Urothelium cell line (cell line): ENCODE results near the gene FDXACB1.

ENCODE experiments used
- DNase-seq: peaks from one replicate; pipeline ENCODE4 v3.0.0; 2011; ENCODE audit warnings: low spot score, mixed read lengths
- FAIRE-seq: peaks from 2 replicates; lab custom pipeline; 2011; peaks lifted over from hg19 to GRCh38; lab: Jason Lieb, UNC

The FDXACB1 gene, protein sequence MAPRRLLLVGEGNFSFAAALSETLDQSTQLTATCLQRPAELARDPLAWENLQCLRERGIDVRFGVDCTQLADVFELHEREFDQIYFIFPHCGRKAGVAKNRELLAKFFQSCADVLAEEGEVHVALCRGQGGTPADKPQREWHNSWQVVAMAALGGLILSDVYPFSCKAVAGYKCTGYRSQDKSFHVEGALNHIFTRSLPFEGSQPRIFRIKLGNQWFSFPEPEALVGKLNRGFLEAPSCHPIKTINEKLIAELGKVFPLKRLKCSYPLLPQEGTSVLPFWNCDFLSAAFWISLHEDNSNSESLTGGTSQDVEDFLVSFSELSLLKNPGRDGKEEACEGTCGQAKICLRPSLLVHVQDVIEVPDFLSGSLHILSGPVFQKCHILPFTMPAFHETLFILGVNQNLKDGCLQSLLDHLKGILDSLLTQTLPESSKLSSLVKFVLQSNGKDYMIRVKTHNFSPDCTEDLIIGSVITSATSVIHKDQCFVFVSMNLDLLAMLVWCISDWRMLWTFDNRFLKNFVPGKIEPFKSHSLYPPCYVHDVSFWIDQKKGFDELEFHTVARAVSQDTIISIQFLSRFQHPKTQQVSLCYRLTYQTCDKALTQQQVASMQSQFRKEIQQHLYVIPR

DNA sequence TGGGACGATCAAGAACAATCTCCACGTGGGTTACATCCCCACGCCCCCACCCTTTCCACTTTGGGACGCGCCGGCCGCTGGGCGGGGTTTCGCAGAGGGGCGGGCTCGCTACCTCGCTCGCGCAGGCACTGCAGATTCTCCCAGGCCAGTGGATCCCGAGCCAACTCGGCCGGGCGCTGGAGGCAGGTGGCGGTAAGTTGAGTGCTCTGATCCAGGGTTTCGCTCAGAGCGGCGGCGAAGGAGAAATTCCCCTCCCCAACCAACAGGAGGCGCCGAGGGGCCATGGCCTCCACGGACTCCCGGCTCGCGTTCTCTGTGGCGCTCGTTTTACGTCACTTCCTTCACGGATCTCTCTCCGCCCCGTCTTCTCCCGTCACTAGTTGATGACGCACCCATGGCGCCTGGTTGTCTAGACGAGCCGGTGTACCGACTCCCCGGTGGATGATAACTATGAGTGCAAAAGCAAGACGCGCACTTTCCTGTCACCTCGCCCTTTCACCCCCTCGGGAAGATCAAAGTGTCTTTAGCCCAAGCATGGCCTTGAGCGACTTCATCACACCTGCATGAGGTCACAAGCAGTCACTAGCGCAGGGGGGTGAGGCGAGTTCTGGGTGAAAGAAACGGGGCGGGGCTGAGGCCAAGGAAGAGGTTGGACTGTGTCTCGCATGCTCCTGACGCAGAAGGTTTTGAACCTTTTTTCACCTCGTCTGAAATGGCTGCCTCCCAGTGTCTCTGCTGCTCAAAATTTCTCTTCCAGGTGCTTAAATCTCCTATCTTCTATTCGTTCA is at the start of gene FDXACB1, which contains the start of gene CFAP68:
Gene FDXACB1, minus strand, starts transcription at position 317 of the 788 bp plus-strand sequence. Its CDS starts 33 bp downstream, at position 284.
Gene CFAP68, plus strand, starts transcription at position 693 of the 788 bp plus-strand sequence. Its CDS starts 20 bp downstream, at position 713.
- FAIRE-seq: peak; percentile 94

DNA sequence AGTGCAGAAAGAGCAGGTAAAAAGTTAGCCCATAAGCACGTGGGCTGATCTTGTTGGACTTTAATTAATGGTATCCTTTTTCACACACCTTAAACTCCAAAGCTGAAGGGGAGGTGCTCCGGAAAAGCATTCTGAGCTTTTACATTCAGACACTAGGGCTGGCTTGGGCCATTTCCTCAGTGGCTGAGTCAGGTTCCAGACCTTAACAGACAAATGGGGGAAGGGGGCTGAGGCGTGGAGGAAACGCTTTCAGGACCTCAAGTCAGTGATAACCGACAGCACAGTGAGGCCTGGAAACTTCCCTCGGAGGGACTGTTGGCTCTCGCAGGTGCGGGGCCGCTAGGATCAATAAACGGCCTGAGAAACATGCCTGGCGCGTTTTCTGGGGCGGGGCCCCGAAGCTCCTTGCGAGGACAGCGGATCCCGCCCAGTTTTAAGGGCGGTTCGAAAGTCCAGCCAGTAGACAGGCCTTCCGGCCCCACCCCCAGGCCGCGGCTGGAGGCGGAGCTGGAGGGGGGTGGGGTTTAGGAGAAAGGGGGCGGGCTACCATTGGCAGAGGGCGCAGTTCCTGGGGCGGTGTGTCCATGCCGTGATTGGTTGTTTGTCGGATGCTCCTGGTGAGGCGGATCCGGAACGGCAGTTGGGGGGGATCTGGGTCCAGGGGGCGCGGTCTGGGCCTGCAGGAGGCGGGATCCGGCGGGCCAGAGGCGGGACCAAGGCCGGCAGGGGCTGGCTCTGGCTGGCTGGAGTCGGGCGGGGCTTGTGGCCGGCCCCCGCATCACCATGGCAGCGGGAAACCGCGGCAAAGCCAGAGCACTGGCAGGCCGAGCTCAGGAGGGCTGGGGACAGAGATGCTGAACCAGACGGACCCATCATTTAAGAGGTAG is 47.8 kb upstream of the FDXACB1 start:
- DNase-seq (peak; percentile 99), FAIRE-seq (peak; percentile 75)

More for the DNA sequence above, at the start of gene FDXACB1, which contains the start of gene CFAP68:
- peak; percentile 99 for DNase-seq

DNA sequence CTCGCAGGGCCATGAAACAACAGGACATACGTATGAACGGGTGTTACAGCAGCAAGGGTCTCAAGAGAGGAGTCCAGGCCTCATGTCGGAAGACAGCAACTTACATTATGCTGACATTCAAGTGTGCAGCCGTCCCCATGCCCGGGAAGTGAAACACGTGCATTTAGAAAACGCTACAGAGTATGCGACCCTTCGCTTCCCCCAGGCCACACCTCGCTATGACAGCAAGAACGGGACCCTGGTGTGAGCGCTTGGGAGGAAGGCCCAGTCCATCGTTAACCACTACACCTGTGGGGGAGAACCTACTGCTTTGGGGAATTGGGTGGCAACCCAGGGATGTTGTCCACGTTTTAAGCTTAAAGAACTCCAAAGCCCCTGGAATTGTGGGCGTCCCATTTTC is 47.0 kb upstream of the FDXACB1 start:
- FAIRE-seq: no peak
- no peak for DNase-seq

DNA sequence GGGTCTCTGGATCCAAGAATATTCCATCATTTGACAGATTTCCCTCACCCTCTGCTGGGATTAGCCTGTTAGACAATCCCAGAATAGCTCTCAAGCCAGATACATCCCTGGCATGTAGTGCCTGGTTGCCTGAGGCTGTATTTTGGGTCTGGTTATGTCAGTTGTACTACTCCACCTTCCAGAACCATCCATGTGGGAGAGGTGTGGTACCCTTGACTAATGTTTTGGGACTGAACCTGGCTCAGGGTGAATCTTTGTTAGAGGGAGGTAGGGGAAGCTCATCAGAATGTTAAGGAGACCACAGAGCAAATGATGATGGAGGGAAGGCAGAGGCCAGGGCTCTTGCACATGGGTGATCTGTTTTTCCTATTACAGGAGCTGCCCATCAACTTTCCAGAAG is 45.0 kb upstream of the FDXACB1 start:
- no peak for FAIRE-seq
- DNase-seq: no peak

DNA sequence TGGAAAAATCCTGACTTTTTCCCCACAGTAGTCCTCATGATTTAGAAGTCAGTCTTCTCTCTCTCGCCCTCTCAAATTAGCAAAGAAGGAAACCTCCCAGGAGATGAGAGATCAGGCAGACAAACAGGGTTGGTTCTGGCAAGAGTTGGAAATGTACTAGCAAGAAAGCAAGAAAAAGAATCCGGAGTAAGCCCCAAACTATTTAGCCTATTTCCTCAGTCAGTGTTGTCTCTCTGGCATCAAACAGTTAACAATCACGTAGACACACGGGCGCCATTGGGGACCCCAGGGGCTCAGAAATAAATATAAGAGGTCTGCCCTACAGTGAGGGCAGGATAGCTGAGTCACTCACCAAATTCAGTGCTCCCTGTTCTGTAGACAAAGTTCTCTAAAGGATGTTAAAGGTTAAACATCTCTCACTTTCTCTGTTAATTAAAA is 44.4 kb upstream of the FDXACB1 start:
- FAIRE-seq: no peak
- DNase-seq: no peak

DNA sequence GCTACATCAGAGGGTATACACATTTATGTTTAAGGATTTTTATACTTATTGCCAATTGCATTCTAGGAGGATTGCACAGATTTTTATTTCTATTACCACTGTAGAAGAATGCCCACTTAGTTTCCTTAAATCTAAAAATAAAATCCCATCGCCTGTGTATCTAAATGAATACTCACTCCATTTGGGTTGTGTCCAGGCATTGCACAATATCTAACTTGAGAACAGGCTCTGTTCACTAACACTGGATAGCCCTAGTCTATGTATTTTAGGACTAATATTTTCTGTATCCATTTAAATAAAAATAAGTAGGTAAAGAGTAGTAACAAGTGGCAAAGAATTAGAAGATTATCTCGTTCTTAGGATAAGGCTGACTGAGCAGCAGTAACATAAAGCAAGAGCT is 43.8 kb upstream of the FDXACB1 start:
- DNase-seq (no peak), FAIRE-seq (no peak)

DNA sequence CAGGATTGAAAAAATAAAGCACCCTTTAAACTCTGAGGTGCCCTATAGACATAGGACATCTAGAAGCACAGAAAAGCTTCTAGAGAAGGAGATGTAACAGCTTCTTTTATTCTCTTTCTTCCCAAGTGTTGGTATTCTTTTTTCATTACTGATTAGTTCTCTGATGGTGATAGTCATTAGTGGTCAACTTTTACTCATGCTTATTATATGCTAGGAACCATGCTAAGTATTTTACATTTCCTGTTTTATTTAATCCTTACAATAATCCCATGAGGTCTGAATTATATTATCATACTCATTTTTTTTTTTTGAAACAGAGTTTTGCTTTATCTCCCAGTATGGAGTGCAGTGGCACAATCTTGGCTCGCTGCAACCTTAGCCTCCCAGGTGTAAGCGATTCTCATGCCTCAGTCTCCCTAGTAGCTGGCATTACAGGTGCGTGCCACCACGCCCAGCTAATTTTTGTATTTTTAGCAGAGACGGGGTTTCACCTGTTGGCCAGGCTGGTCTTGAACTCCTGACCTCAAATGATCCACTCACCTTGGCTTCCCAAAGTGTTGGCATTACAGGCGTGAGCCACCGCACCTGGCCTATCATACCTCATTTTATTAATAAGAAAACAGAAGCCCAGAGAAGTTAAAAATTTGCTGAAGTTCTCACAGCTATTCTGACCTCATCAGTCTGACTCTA is 42.7 kb upstream of the FDXACB1 start:
- FAIRE-seq (no peak), DNase-seq (no peak)

DNA sequence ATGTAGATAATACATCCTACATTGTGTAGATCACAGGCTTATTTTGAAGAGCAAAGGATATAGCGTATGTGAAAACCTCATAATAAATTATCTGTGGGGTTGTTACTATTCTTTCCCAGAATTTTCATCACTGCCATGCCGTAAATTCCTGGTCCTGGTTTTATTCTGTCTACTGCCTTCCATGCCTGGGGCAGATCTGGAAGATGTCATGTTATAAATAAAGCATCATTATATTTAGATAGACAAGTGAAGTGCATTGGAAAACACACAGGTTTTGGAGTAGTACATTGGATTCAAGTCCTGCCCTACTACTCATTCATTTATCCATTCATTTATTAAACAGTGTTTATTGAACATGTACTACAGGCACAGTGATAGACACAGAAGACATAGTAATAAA is 41.9 kb upstream of the FDXACB1 start:
- no peak for DNase-seq
- FAIRE-seq: no peak

DNA sequence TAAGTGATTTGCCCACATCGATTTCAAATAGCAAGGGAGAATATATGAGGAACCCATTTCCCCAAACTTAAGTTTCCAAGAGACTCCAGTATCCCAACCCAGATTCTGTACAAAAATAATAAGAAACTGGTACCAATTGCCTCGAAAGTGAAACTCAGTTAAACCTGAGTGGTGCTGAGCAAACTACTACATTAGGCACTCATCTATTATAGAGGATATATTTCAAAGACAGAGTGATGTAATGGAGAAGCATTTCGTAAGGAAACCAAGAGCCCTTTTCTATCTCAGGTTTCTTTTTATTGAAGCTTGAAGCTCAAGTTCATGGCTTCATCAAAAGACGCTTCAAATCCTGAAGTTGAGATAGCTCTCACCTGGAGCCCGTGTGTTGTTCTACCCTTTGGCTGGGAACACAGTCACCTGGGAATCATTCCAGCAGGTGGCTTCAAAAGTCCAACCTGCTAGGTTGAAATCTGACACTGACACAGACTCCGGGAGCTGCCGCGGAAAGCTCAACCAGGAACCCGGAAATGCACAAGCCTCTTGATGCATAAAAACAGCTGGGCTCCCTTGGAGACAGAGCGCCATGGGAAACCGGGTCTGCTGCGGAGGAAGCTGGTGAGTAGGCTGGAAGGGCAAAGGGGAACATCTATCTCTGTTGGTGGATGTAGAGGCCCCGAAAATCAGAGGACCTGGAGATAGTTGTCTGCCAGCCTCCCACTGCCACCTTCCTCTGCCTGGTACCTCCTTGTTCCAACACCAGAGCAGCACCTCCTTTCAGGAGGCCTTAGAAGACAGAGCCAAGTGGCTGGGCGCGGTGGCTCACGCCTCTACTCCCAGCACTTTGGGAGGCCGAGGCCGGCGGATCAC is 39.7 kb upstream of the FDXACB1 start, which contains the start of gene C11orf52:
Gene C11orf52, plus strand, starts transcription at position 524 of the 867 bp plus-strand sequence. Its CDS starts 60 bp downstream, at position 584.
- no peak for FAIRE-seq

DNA sequence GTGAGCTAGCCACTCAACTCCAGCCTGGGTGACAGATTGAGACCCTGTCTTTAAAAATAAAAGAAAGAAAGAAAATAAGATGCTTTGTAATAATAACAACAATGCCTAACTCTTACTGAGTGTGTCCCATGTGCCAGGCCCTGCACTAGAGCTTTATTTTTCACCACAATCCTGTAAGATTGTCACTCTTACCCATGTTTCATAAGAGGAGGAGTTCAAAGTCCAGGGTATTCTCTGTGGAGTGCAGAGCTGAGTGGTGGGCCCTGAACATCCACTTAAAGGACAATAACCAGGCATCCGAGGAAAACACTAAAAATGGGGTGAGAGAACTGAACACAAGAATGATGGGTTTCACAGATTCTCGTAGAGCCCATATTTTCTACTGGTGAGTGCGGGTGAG is 38.8 kb upstream of the FDXACB1 start:
- DNase-seq (no peak), FAIRE-seq (no peak)

More for the DNA sequence above, 39.7 kb upstream of the FDXACB1 start, which contains the start of gene C11orf52:
- DNase-seq: no peak

DNA sequence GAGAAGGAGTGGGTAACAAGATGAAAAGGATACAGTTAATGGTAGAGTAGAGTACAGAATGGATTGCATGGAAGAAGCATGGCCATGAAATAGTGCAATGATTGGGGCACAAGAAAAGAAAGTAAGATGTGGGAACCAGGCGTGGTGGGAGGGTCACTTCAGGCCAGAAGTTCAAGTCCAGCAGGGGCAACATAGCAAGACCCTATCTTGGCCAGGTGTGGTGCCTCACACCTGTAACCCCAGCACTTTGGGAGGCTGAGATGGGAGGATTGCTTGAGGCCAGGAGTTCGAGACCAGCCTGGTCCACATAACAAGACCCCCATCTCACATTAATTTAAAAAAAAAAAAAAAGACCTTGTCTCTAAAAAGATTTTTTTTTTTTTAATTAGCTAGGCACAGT is 38.3 kb upstream of the FDXACB1 start:
- DNase-seq: no peak
- FAIRE-seq: no peak

DNA sequence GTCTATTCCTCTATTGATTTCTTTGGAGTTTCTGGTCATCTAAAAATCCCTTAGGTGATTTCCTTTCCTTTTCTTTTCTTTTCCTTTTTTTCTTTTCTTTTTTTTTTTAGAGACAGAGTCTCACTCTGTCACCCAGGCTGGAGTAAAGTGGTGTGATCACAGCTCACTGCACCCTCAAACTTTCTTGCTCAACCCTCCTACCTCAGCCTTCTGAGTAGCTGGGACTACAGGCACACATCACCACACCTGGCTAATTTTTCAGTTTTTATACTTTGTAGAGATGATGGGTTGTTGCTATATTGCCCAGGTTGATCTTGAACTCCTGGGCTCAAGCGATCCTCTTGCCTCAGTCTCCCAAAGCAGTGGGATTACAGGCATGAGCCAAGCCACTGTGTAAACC is 37.8 kb upstream of the FDXACB1 start:
- DNase-seq (no peak), FAIRE-seq (peak; percentile 52)

DNA sequence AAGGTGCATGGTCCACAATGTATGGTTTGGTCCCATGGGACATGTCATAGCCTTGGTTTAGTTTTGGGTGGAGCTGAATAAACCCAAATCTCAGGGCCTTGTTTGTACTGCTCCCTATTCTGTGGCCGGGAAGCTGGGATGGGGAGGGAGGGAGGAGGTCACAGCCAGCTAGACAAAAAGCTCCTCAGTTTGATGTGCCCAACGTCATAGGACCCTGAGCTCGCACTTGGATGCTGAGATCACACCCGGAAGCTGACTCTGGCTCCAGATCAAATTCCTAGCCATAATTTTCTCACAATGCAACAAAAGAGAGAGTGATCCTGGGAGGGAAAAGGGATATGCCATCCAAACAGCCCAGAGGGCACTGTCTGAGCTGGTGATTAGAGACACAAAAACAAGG is 35.0 kb upstream of the FDXACB1 start:
- DNase-seq (peak; percentile 73), FAIRE-seq (peak; percentile 13)

DNA sequence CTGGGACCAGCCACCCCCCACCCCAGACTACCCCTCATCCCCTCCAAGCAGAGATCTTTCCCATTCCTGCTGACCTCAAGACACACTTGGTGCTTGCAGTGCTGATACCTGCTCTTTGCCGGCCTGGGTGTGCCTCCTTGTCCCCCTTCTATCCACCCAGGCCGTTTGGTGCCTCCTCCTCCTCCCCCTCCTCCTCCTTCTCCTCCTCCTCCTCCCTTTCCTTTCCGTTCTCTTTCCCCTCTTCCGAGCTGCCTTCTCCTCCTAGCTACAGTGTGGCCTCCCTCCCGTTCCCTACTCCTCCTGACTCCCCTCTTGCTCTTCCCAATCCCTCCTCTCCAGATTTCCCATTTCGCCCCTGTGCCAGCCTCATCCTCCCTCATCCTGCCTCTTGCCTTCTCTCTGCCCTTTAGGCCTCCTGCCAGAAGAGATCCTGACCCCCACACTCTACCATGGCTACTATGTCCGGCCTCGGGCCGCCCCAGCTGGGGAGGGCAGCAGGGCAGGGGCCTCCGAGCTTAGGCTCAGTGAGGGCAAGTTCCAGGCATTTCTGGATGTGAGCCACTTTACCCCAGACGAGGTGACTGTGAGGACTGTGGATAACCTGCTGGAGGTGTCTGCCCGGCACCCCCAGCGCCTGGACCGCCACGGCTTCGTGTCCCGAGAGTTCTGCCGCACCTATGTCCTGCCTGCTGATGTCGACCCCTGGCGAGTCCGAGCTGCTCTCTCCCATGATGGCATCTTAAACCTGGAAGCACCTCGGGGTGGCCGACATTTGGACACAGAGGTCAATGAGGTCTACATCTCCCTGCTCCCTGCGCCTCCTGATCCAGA is 34.3 kb upstream of the FDXACB1 start:
- FAIRE-seq (peak; percentile 91), DNase-seq (no peak)

DNA sequence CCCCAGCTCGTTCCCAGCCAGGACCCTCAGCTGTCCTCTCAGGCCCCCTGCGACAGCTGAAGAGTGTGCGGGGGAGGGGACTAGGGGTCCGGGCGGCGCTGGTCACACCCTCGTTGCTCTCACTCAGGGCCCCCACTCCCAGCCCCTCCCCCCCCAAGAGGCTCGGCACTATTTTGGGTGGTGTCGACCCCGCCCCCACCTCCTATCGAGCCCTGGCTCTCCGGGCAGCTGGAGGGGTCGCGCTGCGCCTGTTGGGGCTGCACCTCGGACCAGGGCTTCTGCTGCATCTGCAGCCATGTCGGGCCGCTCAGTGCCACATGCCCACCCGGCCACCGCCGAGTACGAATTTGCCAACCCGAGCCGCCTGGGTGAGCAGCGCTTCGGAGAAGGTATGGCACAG is 33.6 kb upstream of the FDXACB1 start, which contains the start of gene HSPB2:
Gene HSPB2, plus strand, starts transcription at position 200 of the 400 bp plus-strand sequence. Its CDS starts 96 bp downstream, at position 296.
- FAIRE-seq (peak; percentile 44), DNase-seq (no peak)

DNA sequence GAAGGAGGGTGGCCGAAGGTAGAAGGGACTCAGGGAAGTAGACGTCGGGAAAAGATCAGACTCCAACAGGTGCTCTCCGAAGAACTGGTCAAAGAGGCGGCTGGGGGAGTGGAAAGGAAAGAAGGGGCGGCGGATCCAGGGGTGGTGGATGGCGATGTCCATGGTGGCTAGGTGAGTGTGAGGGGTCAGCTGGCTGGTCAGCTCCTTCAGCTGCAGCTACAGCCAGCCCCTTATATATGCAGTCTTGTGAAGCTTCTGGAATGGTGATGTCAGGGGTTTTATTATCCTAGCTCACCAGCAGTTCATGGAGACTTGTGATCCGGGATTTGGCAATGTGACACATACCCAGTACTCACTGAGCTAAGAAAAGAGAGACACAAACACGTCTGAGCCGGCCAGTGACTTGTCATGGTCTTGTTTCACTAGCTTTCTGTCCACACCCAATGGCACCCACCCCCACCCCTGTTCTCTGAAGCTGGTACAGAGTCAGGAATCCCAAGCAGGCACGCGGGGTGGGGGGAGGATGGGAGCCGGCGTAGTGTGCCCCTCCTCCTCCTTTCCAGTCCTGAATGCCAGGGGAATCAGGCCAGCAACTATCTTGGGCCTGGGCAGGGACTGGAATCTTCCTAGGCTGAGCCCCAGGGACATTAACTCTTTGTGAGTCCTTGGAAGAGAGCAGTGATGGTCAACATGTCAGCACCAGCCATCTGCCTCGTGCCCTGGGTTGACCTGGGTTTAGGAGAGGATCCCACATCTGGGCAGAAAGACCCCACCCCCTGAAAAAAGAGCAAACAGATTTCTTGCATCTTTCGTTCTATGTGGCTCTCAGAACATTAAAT is 32.8 kb upstream of the FDXACB1 start, which contains the start of gene CRYAB:
Gene CRYAB, minus strand, starts transcription at position 208 of the 839 bp plus-strand sequence. Its CDS starts 46 bp downstream, at position 162.
- FAIRE-seq (peak; percentile 71), DNase-seq (peak; percentile 82)
